GM23338 (cell line): ENCODE measurements around the gene DEUP1. TPM values are rescaled to one million over a fixed set of nuclear protein-coding genes. Genes with fewer than 3 reads are reported as not detected.

ENCODE experiments used
- ATAC-seq: fragments of 200-7000 bp; cut with Tn5 transposase; 3 replicates; pipeline ENCODE4 v1.9.1; 2020
- DNase-seq: peaks from one replicate; pipeline ENCODE4 v3.0.0-alpha.2; 2015; ENCODE audit warnings: low spot score
- H2AFZ ChIP-seq: fragments of 200-600 bp; sonication (generic); 2 replicates; pipeline ENCODE4 v1.8.0; 2016; ENCODE audit warnings: antibody characterized with exemption, mild to moderate bottlenecking, moderate library complexity
- H3F3A ChIP-seq: fragments of 200-600 bp; sonication (generic); replicated peaks from 2 replicates; pipeline ENCODE4 v1.8.0; 2017; ENCODE audit warnings: antibody characterized with exemption, mixed run types, low read depth
- H3K27ac ChIP-seq: fragments of 200-600 bp; sonication (generic); 2 replicates; pipeline ENCODE4 v1.6.1; 2016; ENCODE audit warnings: low read depth
- H3K27me3 ChIP-seq: fragments of 200-600 bp; sonication (generic); 2 replicates; pipeline ENCODE4 v1.8.0; 2016; ENCODE audit warnings: mild to moderate bottlenecking, mixed run types, moderate library complexity; ENCODE audit not compliant: insufficient read depth
- H3K36me3 ChIP-seq: fragments of 200-600 bp; sonication (generic); 2 replicates; pipeline ENCODE4 v1.8.0; 2016; ENCODE audit warnings: mild to moderate bottlenecking; ENCODE audit not compliant: insufficient read depth
- H3K4me1 ChIP-seq: fragments of 200-600 bp; sonication (generic); 2 replicates; pipeline ENCODE4 v1.8.0; 2016; ENCODE audit warnings: mild to moderate bottlenecking, moderate library complexity; ENCODE audit not compliant: insufficient read depth
- H3K4me2 ChIP-seq: fragments of 200-600 bp; sonication (generic); 2 replicates; pipeline ENCODE4 v1.7.1; 2017; ENCODE audit warnings: mixed run types
- H3K4me3 ChIP-seq: fragments of 200-600 bp; sonication (generic); 2 replicates; pipeline ENCODE4 v1.6.1; 2016; ENCODE audit warnings: mixed run types
- H3K79me2 ChIP-seq: fragments of 200-600 bp; sonication (generic); replicated peaks from 2 replicates; pipeline ENCODE4 v1.8.0; 2017; ENCODE audit warnings: mild to moderate bottlenecking; ENCODE audit not compliant: insufficient read depth
- H3K9me2 ChIP-seq: fragments of 200-600 bp; sonication (generic); 2 replicates; pipeline ENCODE4 v1.8.0; 2017; ENCODE audit not compliant: insufficient read depth
- H4K20me1 ChIP-seq: fragments of 200-600 bp; sonication (generic); replicated peaks from 2 replicates; pipeline ENCODE4 v1.8.0; 2017; ENCODE audit warnings: mild to moderate bottlenecking; ENCODE audit not compliant: insufficient read depth
- H3K27ac Mint-ChIP-seq: 2 replicates; pipeline ENCODE4 v1.8.0; 2020; ENCODE audit warnings: inconsistent platforms, mild to moderate bottlenecking, moderate library complexity, mixed read lengths
- H3K27me3 Mint-ChIP-seq: 3 replicates; pipeline ENCODE4 v1.8.0; 2022; ENCODE audit warnings: low read depth, mild to moderate bottlenecking, moderate library complexity, mixed read lengths, inconsistent platforms; ENCODE audit not compliant: insufficient read depth, poor library complexity
- H3K36me3 Mint-ChIP-seq: 3 replicates; pipeline ENCODE4 v1.8.0; 2021; ENCODE audit warnings: low read depth, mild to moderate bottlenecking, inconsistent platforms, moderate library complexity, mixed read lengths
- H3K4me1 Mint-ChIP-seq: 3 replicates; pipeline ENCODE4 v1.8.0; 2020; ENCODE audit warnings: mild to moderate bottlenecking, inconsistent platforms, mixed read lengths
- H3K4me3 Mint-ChIP-seq: 3 replicates; pipeline ENCODE4 v1.8.0; 2021; ENCODE audit warnings: moderate library complexity, mild to moderate bottlenecking, inconsistent platforms, mixed read lengths
- H3K9me3 Mint-ChIP-seq: 3 replicates; pipeline ENCODE4 v1.8.0; 2020; ENCODE audit warnings: moderate library complexity, mild to moderate bottlenecking, inconsistent platforms, mixed read lengths
- CREB1 ChIP-seq: fragments of 250-450 bp; sonication (Bioruptor Pico); IDR thresholded peaks from 2 replicates; pipeline ENCODE4 v1.5.0; 2020; ENCODE audit warnings: low read depth, mild to moderate bottlenecking, moderate library complexity
- ETS1 ChIP-seq: IDR thresholded peaks from 2 replicates; pipeline ENCODE4 v1.6.1; 2016; ENCODE audit warnings: antibody characterized with exemption
- EZH2phosphoT487 ChIP-seq: fragments of 200-600 bp; sonication (generic); IDR thresholded peaks from one replicate; pipeline ENCODE4 v1.8.1; 2018; ENCODE audit warnings: antibody characterized with exemption; ENCODE audit not compliant: unreplicated experiment
- NANOG ChIP-seq: IDR thresholded peaks from 2 replicates; pipeline ENCODE4 v1.6.1; 2016; ENCODE audit warnings: antibody characterized with exemption, borderline replicate concordance
- POLR2AphosphoS5 ChIP-seq: IDR thresholded peaks from 2 replicates; pipeline ENCODE4 v1.6.1; 2016; ENCODE audit warnings: antibody characterized with exemption, low read depth
- REST ChIP-seq: IDR thresholded peaks from one replicate; pipeline ENCODE4 v1.6.1; 2018; ENCODE audit warnings: antibody characterized with exemption; ENCODE audit not compliant: unreplicated experiment
- ZNF114 ChIP-seq: fragments of 250-450 bp; sonication (Bioruptor Pico); IDR thresholded peaks from 2 replicates; pipeline ENCODE4 v1.5.0; 2020; ENCODE audit warnings: mild to moderate bottlenecking, moderate library complexity
- ZNF331 ChIP-seq: fragments of 250-450 bp; sonication (Bioruptor Pico); IDR thresholded peaks from 2 replicates; pipeline ENCODE4 v1.5.0; 2020; ENCODE audit warnings: low read depth, mild to moderate bottlenecking, moderate library complexity
- ZNF462 ChIP-seq: fragments of 250-450 bp; sonication (Bioruptor Pico); IDR thresholded peaks from 2 replicates; pipeline ENCODE4 v1.5.0; 2020; ENCODE audit warnings: mild to moderate bottlenecking, moderate library complexity
- polyA plus RNA-seq: library from polyadenylated mRNA; unstranded; fragments of >200 nt; fragmentation: Nextera tagmentation; extraction: Ambion mirVana; gene quantifications from 2 replicates; pipeline ENCODE4 v1.2.1, GENCODE V29; 2016
- total RNA-seq: library from RNA; depleted of rRNA; stranded (reverse); fragments of >200 nt; shearing (Covaris generic); gene quantifications from 2 replicates; pipeline ENCODE4 v1.2.3, GENCODE V29; 2014

Gene DEUP1
- total and polyA plus RNA-seq, 2 experiments from 2014 or later, result 0.63 to 1.7 TPM

GRCh38 chr11:93393386-93393785 lies 62.8 kb downstream of the DEUP1 start (continued):
- no peak for TF ChIP-seq ZNF462 (CRISPR knock-in tag)
- no peak for TF ChIP-seq ZNF331
- TF ChIP-seq ZNF114 (CRISPR knock-in tag), result no peak
- no peak for TF ChIP-seq NANOG

GRCh38 chr11:93394488-93394887 lies 63.9 kb downstream of the DEUP1 start:
- Histone ChIP-seq H2AFZ (no peak overlapping the region), H3K79me2 (no peaks in the 10 kb centered on the region), H3K9me2 (no peaks in the 10 kb centered on the region), H3K36me3 (no peaks in the 10 kb centered on the region), H3K27me3 (no peaks in the 10 kb centered on the region), H3K4me2 (peak overlapping the region; percentile 13), H3K27ac (no peak overlapping the region), H4K20me1 (no peaks in the 10 kb centered on the region), H3K4me3 (peak overlapping the region; percentile 1; the same call in 1 of the 2 replicates), H3F3A (no peaks in the 10 kb centered on the region), H3K4me1 (peaks cover 47% of the 10 kb centered on the region)
- no peak for DNase-seq
- Mint-ChIP-seq H3K4me3 (no peak overlapping the region), H3K27me3 (peaks cover 5% of the 10 kb centered on the region), H3K27ac (no peak overlapping the region; the same call in 1 of the 2 replicates), H3K4me1 (peaks cover 45% of the 10 kb centered on the region), H3K9me3 (no peaks in the 10 kb centered on the region), H3K36me3 (no peaks in the 10 kb centered on the region)
- no peak for ATAC-seq
- TF ChIP-seq ETS1 (no peak), POLR2AphosphoS5 (no peak), ZNF331 (no peak), CREB1 (CRISPR knock-in tag) (no peak), EZH2phosphoT487 (no peak), REST (no peak)
